Left forelimb (tissue), 1 donor: Measurements from ENCODE around the gene TRDMT1.

Experiments
- DNase-seq: peaks from one replicate; pipeline ENCODE4 v3.0.0-alpha.2; 2018; ENCODE audit warnings: low spot score

Gene TRDMT1

DNA sequence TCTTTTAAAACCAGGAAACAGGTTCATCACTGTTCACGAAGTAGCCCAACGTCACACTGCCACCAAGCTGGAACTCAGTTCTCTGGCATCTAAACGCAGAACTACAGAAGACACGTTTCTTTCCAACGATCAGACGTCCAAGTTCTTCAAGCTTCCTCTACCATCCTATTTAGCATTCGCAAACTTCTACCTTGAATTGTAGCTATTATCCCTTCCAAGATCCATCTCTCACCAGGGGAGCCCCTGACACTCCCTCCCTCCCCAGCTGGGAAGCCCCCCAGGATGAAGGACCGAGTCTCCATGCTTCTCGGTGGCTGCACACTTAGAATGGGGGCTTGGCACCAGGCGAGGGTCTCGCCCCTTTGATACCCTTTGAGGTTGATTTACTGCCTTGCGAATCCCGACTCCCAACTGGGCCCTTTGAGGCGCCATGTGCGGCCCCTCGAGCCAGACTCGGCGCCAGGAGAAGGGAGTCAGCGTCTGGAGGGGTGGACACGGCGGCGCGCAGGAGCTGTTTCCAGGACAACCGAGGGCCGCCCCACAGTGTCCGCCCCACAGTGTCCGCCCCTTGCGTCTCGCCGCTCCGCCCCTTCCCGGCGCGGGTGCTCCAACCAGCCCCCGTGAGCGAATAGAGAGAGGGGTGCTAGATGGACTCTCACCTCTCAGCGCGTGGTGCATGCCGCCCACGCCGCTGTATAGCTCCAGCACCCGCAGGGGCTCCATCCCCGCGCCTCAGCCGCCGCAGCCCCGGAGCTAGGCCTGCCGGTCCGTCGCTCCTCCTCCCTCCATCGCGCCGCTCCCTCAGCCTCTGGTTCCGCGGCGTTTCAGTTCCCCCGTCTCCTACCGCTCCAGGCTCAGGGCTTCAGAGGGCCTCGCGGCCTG lies at the start of gene TRDMT1:
Gene TRDMT1, minus strand, starts transcription at position 761 of the 882 bp plus-strand sequence. Its CDS starts 38 bp downstream, at position 723.
- DNase-seq = peak; percentile 94

DNA sequence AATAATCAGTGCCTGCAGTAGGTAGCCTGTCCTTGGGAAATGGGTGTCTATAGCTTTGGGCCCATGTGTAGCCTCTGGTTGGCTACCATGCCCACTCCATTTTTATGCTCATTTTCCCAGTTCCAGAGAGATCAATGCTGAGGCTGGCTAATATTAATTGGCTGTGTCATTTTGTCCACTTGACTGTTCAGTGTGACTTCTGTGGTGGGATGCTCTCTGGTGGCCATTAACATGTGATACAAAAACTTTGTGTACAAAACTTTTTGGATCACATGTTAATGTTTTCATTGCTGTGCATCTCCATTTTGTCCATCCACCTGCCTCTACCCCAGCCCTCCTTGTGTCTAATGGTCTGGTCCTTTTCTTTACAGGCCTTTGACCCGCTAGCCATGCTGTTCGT lies 49.3 kb upstream of the TRDMT1 start:
- DNase-seq = no peak

GRCh38 chr10:17249820-17250219 lies 48.3 kb upstream of the TRDMT1 start:
- DNase-seq = no peak

DNA sequence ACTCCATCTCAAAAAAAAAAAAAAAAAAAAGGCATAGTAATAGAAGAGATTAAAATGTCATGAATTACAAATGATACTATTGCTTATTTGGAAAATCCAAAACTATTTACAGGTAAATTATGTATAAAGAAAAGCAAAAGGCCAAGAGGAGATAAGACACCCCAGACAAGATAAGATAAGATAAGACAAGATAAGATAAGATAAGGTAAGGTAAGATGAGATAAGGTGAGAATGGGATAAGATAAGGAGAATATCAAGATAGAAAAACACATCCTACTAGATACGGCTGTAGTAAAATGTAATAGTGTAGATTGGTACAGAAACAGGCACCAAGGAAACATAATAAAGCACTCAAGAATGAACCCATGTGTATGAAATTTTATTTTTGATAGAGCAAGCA lies 47.5 kb upstream of the TRDMT1 start:
- DNase-seq = no peak

GRCh38 chr10:17247210-17247609 lies 45.7 kb upstream of the TRDMT1 start:
- no peak for DNase-seq

- DNase-seq = no peak
Observed at GRCh38 chr10:17244700-17245365, 43.4 kb upstream of the TRDMT1 start.

GRCh38 chr10:17241611-17242333 lies 40.3 kb upstream of the TRDMT1 start:
- no peak for DNase-seq

- no peak for DNase-seq
Observed at GRCh38 chr10:17240616-17241015, 39.1 kb upstream of the TRDMT1 start.

GRCh38 chr10:17240096-17240495 lies 38.6 kb upstream of the TRDMT1 start:
- no peak for DNase-seq

- DNase-seq = no peak
Observed at GRCh38 chr10:17239345-17240085, 38.0 kb upstream of the TRDMT1 start.

- DNase-seq = no peak
Observed at GRCh38 chr10:17238445-17239291, 37.2 kb upstream of the TRDMT1 start.

DNA sequence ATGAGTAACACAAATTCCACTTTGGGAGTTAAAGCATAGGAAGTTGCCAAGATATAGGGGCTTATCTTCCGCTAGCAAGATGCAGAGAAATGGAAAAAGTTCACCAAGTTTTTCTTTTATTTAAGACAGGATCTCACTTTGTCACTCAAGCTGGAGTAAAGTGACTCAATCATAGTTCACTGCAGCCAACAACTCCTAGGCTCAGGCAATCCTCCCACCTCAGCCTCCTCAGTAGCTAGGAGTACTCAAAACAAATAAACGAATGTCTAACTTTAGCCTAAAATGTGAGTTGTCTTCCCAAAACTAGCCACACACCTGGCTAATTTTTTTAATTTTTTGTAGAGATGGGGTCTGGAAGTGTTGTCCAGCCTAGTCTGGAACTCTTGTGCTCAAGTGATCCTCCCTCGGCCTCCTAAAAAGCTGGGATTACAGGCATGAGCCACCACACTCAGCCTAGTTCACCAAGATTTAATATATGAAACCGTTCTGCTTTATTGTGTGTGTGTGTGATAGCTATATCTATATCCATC lies 36.5 kb upstream of the TRDMT1 start:
- DNase-seq = no peak

DNA sequence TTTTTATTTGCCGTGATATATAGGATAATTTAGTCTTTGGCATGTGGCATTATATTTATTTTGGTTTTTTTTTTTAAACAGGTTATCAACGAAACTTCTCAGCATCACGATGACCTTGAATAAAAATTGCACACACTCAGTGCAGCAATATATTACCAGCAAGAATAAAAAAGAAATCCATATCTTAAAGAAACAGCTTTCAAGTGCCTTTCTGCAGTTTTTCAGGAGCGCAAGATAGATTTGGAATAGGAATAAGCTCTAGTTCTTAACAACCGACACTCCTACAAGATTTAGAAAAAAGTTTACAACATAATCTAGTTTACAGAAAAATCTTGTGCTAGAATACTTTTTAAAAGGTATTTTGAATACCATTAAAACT lies 35.7 kb upstream of the TRDMT1 start:
- DNase-seq = no peak

DNA sequence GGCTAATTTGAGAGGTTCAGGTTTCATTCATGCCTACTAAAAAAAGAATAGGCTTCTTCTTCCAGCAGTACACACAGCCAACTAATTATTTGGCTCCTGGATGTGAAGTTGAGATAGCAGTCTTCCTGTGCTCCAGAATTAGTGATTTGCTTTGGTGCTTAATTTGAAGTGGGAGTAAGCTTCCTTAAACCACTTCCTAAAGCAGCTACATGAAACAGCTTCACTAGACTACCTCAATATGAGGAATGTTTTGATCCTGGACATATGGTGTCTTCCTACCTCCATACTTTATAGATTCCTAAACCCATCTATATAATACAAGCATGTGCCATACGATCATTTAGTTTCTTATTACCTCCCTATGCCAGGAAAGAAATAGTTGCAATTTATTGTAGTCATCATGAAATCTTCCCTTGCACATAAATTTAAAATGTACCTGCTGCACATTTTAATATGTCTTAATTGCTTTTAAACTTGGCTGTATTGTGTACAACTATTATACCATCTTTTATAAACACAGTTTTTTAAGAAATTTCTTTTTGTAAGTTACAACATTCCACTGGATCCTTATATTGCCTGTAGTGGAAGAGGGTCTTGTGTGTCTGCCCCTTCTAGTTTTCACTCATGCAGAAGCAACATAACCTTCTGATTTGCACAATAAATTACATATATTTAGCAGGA lies 35.1 kb upstream of the TRDMT1 start:
- DNase-seq = no peak

GRCh38 chr10:17235136-17235535 lies 33.7 kb upstream of the TRDMT1 start:
- DNase-seq = no peak

GRCh38 chr10:17234431-17234945 lies 33.0 kb upstream of the TRDMT1 start:
- no peak for DNase-seq

GRCh38 chr10:17233286-17233991 lies 32.0 kb upstream of the TRDMT1 start:
- DNase-seq = no peak

- no peak for DNase-seq
Observed at GRCh38 chr10:17232276-17232960, 30.9 kb upstream of the TRDMT1 start.

DNA sequence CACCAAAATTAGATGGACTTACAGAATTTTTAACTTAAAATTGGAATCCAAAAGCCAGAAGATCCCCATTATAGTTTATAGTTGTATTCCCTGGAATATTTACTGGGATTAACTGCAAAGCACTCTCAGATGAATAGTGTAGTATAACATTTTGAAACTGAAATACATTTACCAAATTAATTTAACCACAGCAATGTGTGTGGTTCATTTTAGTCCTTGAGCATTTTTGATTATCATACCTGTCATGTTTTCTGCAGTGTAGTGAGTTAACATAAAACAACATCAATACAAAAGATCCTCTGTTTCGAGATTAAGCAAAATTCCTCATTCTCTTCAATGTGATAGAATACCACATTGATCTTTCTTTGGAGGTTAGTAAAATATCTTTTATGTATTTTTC lies 30.3 kb upstream of the TRDMT1 start:
- no peak for DNase-seq
